OCI-M2 (cell line): ENCODE results near the gene SLF2.
A peak's percentile ranks its signal among the peaks of the same experiment; 100 is the strongest.

Experiments
- DNase-seq: peaks from one replicate; lab custom pipeline; 2025; ENCODE audit not compliant: unreplicated experiment; lab: John Stamatoyannopoulos, UW

The SLF2 gene

GRCh38 chr10:100998991-100999741 lies 86.4 kb downstream of the SLF2 start:
- no peak for DNase-seq

GRCh38 chr10:100999742-101000126 lies 87.0 kb downstream of the SLF2 start, which contains the start of gene LZTS2:
LZTS2 (plus strand) TSS chr10:100999808; CDS start chr10:101002539, 2,731 bp downstream.
- DNase-seq: no peak

GRCh38 chr10:101000127-101000914 lies 87.6 kb downstream of the SLF2 start:
- DNase-seq: no peak

- DNase-seq: no peak
Observed at GRCh38 chr10:101000915-101001658, 88.3 kb downstream of the SLF2 start.

- DNase-seq: no peak
Observed at GRCh38 chr10:101001659-101002035, 88.9 kb downstream of the SLF2 start.

GRCh38 chr10:101002456-101002855 lies 89.7 kb downstream of the SLF2 start:
- no peak for DNase-seq

- no peak for DNase-seq
Observed at GRCh38 chr10:101003639-101004206, 91.0 kb downstream of the SLF2 start.

- no peak for DNase-seq
Observed at GRCh38 chr10:101005361-101005760, 92.6 kb downstream of the SLF2 start.

- no peak for DNase-seq
Observed at GRCh38 chr10:101005869-101006567, 93.3 kb downstream of the SLF2 start.

- DNase-seq: no peak
Observed at GRCh38 chr10:101006593-101007098, 93.9 kb downstream of the SLF2 start.

GRCh38 chr10:101007099-101007711 lies 94.4 kb downstream of the SLF2 start:
- DNase-seq: no peak

- no peak for DNase-seq
Observed at GRCh38 chr10:101007915-101008822, 95.4 kb downstream of the SLF2 start.

- no peak for DNase-seq
Observed at GRCh38 chr10:101008823-101009423, 96.2 kb downstream of the SLF2 start.

GRCh38 chr10:101010329-101010728 lies 97.6 kb downstream of the SLF2 start:
- no peak for DNase-seq

GRCh38 chr10:101011517-101012423 lies 99.0 kb downstream of the SLF2 start:
- no peak for DNase-seq

- peak; percentile 38 for DNase-seq
Observed at GRCh38 chr10:101012525-101013364, 100.0 kb downstream of the SLF2 start.

- DNase-seq: no peak
Observed at GRCh38 chr10:101013365-101013825, 100.6 kb downstream of the SLF2 start.
